ENCODE results near the gene SMIM24.
"Not testable (repeated sequence)": the region's sequence is repeated elsewhere in the genome, so short reads cannot be mapped to it uniquely, and the experiment has no call there.

Gene SMIM24

DNA sequence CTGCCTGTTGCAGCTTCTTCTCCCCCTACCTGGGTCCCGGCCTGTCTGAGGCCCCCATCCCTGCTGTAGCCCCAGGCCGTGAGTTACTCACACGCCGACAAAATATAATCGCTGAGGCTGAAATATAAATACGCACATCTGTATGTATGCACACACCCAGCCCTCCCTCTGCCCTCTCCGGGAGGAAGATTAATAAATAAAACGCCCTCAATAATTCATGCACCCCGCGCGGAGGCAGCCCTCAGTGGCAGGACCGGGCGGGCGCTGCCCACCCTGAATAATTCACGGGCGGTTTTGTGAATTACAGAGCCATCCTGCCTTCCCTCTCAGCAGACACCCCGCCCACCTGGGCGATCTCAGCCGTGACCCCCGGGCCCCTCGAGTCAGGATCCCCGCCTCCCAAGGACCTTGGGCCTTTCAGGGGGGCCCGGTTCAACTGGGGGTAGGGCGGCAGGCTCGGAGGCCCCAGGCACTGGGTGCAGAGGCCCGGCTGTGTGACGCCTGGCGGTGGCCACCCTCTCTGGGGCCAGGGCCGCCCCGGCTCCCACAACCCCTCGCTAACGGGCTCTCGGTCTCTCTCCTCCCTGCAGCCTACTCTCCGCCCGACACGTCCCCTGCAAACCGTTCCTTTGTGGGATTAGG lies 24.2 kb downstream of the SMIM24 start:
- no peak for DNase-seq (ENCODE audit: low read depth)

DNA sequence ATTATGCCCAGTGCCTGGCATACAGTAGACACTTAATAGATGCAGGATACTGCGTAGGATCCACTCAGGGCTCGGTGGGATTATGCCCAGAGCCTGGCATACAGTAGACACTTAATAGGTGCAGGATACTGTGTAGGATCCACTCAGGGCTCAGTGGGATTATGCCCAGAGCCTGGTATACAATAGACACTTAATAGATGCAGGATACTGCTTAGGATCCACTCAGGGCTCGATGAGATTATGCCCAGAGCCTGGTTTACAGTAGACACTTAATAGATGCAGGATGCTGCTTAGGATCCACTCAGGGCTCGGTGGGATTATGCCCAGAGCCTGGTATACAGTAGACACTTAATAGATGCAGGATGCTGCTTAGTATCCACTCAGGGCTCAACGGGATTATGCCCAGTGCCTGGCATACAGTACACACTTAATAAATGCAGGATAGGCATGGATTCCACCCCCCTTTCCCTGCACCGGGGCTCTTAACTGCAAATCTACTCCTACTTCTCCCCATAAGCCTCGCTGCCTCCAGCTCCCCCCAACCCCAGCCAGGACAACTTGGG lies 24.9 kb downstream of the SMIM24 start:
- DNase-seq (ENCODE audit: low read depth): no peak

DNA sequence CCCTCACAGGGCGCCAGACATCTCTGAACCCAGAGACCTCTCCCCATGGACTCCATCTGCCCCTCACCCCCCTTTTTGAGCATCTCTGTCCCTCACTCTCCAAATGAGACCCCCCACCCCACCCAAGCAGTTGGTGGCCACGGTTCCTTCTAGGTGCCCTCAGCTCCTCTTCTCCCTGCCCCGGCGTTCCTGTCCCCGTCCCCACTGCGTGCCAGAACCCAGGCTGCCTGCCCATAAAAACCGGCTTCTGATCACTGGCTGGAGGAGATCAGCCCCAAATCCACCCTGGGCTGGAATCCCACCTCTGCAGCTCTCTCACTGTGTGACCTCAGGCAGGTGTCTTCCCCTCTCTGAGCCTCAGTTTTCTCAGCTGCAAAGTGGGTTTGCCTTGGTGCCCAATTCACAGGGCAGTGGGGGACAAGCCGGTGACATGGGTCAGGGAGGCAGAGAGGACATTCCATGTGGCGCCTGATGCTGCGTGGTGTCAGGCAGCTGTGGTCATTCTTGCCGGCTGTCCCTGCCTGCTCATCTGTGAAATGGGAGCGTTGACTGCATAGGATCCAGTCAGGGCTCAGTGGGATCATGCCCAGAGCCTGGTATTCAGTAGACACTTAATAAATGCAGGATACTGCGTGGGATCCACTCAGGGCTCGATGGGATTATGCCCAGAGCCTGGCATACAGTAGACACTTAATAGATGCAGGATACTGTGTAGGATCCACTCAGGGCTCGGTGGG lies 25.5 kb downstream of the SMIM24 start:
- no peak for DNase-seq (ENCODE audit: low read depth)

DNA sequence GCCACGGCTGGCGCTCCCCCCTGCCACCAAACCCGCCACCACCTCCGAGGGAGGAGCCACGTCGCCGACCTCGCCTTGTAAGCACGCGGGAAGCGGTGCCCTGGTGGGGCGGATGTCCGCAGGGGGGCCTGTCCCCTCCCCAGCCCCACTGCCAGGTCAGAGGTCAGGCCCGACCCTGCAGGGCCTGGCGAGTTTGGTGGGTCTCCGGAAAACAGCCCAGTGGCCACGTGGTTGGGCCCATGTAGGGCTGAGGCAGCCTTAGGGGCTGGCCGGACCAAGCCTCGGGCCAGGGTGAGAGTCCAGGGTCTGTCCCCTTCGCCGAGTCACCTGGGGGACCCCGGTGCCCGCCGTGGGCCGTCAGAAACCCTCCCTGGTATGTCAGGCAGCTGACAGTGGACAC lies 26.5 kb downstream of the SMIM24 start:
- no peak for DNase-seq (ENCODE audit: low read depth)

DNA sequence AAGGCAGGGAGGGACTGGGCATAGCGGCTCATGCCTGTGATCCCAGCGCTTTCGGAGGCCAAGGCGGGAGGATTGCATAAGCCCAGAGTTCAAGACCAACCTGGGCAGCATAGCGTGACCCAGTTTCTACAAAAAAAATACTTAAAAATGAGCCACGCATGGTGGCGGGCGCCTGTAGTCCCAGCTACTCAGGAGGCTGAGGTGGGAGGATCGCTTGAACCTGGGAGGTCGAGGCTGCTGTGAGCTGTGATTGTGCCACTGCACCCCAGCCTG lies 27.4 kb downstream of the SMIM24 start:
- not testable (repeated sequence) for DNase-seq (ENCODE audit: low read depth)

DNA sequence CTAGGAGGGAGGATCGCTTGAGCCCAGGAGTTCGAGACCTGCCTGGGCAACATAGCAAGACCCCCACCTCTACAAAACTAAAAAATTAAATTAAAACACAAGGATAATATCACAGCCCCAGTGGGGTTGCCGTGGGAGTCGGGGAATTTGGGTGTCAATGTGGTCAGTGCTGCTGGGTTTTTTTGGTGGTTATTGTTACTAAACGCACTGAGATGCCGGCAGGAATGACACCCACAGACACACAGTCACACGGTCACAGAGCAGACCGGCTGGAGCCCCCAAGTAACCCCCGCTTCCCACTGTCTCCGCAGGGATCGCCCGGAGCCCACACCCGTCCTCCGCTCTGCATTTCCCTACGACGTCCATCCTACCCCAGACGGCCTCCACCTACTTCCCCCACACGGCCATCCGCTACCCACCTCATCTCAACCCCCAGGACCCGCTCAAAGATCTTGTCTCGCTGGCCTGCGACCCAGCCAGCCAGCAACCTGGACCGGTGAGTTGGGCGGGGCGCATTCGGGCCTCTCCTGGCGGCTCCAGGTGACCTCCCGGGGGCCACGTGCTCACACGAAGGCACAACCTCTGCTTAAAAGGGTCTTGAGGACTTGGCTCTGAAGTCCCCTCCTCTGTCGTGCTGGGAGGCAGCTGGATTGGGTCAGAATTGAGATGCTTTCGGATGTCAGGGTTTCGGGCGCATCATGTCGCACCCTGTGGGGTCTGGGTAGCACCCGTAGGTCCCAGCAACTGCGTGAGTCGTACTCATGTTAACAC lies 28.0 kb downstream of the SMIM24 start:
- no peak for DNase-seq (ENCODE audit: low read depth)

DNA sequence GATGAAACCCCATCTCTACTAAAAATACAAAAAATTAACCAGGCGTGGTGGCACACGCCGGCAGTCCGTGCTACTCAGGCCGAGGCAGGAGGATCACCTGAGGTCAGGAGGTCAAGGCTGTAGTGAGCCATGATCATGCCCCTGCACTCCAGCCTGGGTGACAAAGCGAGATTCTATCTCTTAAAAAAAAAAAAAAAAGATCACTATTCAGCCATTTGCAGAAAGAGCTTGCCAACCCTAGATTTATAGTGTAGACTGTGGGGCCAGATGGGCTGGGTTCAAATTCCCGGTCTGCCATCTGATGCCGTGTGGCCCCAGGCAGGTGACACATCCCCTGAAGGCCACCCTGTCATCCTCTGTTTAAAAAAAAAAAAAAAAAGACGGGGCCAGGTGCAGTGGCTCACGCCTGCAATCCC lies 28.9 kb downstream of the SMIM24 start:
- DNase-seq (ENCODE audit: low read depth): no peak

DNA sequence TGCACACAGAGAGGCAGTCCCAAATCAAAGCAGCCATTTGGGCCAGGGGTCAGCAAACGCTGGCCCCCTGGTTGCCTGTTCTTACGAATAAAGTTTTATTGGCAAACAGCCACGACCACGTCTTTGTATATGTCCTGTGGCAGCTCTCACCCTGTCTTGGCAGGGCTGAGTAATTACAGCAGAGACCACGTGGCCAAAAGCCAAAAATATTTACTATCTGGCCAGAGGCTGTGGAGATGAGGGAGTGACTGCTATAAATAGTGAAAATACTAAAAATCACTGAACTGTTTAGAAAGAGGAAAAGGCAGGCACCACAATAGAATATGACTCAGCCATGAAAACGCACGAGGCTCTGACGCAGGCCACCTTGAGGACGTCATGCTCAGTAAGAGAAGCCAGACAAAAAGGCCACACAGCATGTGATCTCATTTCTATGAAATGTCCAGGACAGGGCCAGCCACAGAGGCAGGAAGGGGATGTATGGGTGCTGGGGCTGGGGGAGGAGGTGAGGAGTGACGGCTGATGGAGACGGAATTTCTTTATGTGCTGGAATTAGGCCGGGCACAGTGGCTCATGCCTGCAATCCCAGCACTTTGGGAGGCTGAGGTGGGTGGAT lies 29.4 kb downstream of the SMIM24 start:
- DNase-seq (ENCODE audit: low read depth): peak; percentile 90

DNA sequence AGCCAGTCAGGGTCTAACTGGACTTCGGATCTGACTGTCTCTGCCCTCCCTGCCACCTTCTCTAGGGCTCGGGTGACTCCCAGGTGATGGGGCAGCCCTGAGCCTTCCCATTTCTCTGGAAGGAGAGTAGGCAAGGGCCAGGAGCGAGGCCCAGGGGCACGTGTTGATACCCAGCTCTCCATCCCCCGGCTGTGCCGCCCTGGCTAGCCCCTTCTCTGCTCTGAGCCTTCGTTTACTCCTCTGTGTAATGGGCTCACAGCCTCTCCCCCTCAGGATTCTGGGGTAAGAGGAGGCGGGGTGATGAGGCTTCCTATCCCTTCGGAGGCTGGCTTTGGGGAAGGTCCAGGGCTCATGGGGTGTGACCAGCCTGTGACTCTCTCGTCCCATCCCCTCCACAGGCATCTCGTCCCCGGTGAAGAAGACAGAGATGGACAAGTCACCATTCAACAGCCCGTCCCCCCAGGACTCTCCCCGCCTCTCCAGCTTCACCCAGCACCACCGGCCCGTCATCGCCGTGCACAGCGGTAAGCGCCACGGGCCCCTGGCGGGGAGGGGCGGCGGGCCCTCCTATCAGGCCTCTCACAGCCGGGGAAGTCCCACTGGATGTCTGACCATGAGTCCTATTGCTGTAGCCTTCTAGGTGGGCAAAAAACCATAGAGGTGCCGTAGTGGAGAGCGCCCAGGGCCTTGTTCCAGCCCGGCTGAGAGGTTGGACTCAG lies 31.6 kb downstream of the SMIM24 start:
- no peak for DNase-seq (ENCODE audit: low read depth)

DNA sequence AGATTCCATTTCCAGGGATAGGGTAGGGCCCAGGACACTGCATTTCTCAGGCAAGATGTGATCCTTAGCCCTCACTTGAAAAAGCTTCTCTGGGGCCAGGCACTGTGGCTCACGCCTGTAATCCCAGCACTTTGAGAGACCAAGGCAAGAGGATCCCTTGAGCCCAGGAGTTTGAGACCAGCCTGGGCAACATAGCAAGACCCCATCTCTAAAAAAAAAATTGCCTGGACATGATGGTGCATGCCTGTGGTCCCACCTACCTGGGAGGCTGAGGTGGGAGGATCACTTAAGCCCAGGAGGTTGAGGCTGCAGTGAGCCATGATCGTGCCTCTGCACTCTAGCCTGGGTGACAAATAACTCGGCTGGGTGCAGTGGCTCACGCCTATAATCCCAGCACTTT lies 33.7 kb downstream of the SMIM24 start:
- not testable (repeated sequence) for DNase-seq (ENCODE audit: low read depth)

DNA sequence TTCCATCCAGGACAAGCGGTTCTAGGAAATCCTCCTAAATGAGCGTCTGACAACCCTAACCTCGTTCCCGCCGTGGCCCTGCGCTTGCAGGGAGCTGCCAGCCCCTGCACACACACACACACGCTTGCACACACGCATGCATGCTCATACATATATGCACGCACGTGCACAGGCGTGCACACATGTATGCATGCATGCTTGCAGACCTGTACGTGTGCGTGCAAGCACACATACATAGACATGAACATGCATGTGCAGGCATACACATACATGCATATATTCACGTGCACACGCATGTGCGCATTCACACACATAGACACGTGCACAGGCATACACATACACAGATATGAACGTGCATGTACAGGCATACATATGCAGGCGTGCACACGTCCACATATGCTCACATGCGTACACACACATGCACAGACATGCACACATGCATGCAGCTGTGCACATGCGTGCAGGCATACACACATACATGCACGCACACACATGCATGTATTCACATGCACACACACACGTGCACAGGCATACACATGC lies 35.6 kb downstream of the SMIM24 start:
- no peak for DNase-seq (ENCODE audit: low read depth)

DNA sequence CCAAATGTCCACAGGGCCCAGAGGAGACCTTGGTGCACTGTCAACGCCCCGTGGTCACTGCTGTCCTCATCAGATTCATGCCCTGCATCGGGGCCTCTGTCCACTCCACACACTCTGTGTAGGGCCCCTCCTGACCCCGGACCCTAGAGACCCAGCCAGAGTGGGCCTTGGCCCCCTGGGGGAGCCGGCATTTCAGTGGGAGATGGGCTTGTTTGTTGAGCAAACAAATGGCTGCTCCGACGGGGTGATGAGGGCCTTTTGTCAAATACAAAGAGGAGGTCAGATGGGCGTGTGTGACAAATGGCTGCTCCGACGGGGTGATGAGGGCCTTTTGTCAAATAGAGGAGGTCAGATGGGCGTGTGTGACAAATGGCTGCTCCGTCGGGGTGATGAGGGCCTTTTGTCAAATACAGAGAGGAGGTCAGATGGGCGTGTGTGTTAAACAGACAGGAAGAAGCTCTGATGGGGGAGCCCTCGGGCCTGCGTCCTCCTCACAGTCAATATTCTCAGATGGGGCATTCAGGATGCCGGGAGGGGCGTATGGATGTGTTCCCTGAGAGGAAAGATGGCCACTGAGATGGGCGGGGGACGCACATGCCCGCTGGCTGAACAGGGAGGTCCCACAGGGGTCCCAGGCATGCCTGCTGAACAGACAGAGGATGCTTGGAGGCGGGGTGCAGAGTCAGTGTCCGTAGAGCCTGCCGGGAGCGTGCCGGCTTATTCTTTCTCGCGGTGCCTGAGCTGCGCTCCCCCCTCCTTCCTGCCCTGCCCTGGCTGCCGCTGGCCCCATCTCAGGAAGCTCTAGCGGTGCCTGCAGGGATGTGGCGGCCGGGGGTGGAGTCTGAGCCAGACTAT lies 36.3 kb downstream of the SMIM24 start:
- no peak for DNase-seq (ENCODE audit: low read depth)

DNA sequence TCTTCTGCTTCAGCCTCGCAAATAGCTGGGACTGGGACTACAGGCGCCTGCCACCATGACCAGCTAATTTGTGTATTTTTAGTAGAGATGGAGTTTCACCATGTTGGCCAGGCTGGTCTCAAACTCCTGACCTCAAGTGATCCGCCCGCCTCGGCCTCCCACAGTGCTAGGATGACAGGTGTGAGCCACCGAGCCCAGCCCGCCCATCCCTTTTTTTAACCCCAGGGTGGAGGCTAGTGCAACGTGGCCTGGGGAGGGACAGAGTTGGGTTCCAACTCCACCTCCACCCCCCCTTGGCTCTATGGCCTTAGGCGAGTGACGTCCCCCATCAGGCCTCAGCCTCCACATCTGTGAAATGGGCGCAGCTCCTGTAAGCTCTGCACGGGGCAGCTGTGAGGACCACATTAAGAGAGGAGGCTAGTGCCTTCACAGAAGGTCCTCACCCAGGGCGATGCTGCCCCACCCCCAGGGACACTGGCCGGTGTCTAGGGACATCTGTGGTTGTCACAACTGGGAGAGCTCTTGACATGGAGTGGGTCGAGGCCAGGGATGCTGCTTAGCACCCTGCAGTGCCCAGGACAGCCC lies 37.7 kb downstream of the SMIM24 start:
- no peak for DNase-seq (ENCODE audit: low read depth)

DNA sequence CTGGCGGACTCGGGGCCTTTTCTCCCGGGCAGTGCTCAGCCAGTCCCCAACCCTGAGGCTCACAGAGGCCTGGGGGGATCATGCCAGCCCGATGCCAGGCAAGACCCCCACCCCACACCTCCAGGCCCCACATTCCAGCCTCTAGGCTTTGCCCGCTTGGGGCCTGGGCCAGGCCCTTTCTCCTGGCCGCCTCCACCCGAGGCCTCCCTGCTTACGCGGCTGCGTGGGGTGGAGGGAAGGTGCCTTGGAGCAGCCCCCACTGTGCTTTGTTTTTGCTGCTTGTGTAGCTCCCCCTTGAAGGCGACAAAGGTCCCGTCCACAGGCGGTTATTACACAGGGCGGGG lies 38.4 kb downstream of the SMIM24 start:
- DNase-seq (ENCODE audit: low read depth): no peak

DNA sequence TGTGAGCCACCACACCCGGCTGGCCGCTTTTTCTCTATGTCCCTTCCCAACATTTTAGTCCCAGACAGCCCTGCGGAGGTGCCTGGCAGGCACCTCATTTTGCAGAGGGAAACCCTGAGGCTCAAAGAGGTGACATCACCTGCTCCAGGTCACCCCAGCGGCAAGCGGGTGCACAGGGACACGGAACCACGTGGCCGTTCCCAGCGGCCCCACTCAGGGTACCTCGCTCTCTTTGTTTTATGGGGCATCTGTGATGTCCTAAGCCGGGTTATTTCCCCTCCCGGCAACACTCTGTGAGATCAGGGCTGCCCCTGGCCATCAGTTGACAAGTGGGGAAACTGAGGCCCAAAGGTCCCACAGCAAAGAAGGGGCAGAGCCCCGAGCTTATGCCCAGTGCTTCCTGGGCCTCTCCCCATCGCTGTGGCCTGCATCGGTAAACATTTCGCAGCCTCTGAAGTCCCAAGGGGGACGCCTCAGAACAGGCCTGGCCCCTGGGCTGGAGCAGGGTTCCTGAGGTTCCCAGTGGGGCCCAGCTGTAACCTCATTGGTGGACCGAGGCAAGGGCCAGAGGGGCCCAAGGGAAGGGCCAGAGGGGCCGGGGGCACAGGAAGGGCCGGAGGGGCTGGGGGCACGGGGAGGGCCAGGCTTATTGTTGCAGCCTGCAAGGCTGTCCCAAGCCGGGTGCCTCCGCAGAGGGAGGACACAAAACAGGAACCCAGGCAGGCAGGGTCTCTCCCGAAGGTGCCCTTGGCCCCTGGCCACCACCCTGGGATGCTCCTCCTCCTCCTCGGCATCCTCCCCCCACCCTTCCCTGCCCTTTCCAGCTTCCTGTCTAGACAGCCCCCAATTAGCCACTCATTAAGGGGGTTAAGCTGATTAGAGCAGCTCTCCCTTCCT lies 39.0 kb downstream of the SMIM24 start:
- no peak for DNase-seq (ENCODE audit: low read depth)

DNA sequence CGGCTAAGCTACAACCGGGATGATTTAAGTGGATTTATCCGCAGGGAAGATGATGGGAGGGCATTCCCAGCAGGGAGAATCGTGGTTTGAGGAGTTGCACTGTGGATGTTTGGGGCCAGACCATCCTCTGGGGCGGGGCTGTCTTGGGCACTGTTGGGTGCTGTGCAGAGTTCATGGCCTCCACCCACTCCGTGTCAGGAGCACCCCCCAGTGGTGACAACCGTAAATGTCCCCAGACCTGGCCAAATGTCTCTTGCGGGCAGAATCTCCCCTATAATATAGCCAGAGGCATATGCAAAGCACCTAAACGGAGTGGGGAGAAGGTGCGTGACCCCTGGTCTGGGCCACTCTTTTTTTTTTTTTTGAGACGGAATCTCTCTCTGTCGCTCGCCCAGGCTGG lies 40.2 kb downstream of the SMIM24 start:
- DNase-seq (ENCODE audit: low read depth): no peak

DNA sequence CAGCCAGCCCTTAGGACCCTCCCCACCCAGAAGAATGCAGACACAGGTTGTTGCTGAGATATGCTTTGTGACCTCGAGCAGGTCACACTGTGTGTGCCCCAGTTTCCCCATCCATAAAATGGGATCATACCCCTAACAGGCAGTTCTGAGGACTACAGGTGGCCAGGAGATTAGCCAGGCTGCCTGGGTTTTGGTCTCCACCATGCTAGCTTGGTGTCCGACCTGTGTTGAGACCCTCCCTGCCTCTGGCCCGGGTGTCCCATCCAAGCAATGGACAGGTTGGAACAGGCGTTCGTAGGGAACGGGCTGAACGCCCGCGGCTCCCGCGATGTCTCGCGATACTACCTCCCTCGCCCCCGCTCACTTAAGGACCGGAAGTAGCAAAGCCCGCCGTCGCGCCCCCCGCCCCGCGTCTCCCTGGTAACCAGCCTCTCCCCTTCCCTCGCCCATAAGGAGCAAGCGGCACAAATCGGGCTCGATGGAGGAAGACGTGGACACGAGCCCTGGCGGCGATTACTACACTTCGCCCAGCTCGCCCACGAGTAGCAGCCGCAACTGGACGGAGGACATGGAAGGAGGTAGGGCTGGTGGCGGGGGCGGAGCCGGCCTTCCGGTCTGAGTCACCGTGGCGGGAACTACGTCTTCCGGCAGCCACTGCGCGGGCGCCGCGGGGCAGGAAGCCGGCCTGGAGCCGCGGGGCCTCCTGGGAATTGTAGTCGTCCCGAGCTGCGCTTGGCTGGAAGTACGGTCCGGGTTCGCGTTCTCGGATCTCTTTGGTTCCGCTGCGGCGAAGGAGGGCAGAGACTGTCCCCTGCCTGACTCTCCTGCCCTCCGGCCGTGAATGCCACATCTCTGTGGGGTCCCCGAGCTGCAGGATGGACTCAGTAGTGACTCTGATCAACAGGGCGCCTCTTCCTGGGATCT lies 45.4 kb downstream of the SMIM24 start:
- peak; percentile 31 for DNase-seq (ENCODE audit: low read depth)

DNA sequence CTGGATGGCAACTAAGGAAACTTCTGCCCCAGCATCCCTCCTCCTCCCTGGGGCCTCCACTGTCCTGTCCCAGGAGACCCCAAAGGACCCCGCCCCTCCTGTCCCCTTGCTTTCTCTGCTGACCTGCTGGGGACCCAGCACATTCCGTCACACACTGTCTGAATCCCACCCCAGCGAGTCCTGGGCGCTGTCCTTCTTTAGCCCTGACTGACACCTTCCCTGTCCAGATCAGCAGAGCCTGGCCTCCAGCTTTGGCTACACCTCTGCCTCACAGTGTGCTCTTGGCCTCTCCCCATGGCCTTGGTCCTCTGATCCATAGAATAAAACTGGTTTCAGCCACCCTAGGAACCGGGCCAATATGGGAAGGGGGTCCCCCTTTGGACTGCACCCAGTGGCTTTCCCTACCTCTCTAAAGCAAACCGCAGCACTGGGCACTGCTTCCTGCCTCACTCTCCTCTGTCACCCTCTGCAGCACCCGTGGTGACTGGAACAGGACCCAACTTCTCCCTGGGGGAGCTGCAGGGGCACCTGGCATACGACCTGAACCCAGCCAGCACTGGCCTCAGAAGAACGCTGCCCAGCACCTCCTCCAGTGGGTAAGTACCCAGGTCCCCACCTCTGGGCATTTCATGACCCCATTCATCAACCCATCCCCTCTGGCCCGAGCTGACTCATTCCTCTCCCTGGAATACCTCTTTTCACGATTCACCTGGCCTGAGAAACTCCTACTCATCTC lies 46.4 kb downstream of the SMIM24 start:
- DNase-seq (ENCODE audit: low read depth): no peak

All from HS-27A (cell line).